OCI-LY1 (cell line): ENCODE measurements around the gene CD302.

Experiments
- CTCF ChIP-seq: fragments of 200-600 bp; sonication (generic), shearing (Covaris generic); IDR thresholded peaks from 2 replicates; pipeline ENCODE4 v1.5.1; 2017; ENCODE audit warnings: mild to moderate bottlenecking, antibody characterized with exemption, low read length, moderate library complexity, mixed read lengths
- EZH2 ChIP-seq: fragments of 200-600 bp; sonication (generic), shearing (Covaris generic); IDR thresholded peaks from 2 replicates; pipeline ENCODE4 v1.8.0; 2017; ENCODE audit warnings: borderline replicate concordance, mixed run types, mild to moderate bottlenecking, antibody characterized with exemption, low read length, moderate library complexity, mixed read lengths

GRCh38 chr2:159802673-159803072, 4.7 kb upstream of the CD302 start:
- TF ChIP-seq CTCF: no peak
- no peak for TF ChIP-seq EZH2
